Lung (tissue), 12 donors: ENCODE measurements around the gene LSM10. TPM values are rescaled to one million over a fixed set of nuclear protein-coding genes. Genes with fewer than 3 reads are reported as not detected.
A peak's percentile ranks its signal among the peaks of the same experiment; 100 is the strongest.

Source experiments
- ATAC-seq: fragments of 200-7000 bp; cut with Tn5 transposase; one replicate; pipeline ENCODE4 v1.9.1; 2020; ENCODE audit warnings: moderate number of reproducible peaks; ENCODE audit not compliant: insufficient read depth, low FRiP score
- DNase-seq, 3 donors: peaks; one replicate each; pipeline ENCODE4 v3.0.0-alpha.2; 2013 to 2017
- H3K27ac ChIP-seq, 2 donors: one replicate each; pipeline ENCODE4 v1.5.1; 2013; ENCODE audit warnings: mild to moderate bottlenecking in 2 of 2, moderate library complexity in 2 of 2, control low read depth in 1 of 2, inconsistent platforms in 1 of 2, low read depth in 1 of 2, low read length in 1 of 2
- H3K27me3 ChIP-seq, 3 donors: one replicate each; pipeline ENCODE4 v1.5.1; 2013; ENCODE audit warnings: low read length in 2 of 3; ENCODE audit not compliant: control insufficient read depth in 3 of 3, insufficient read depth in 3 of 3
- H3K36me3 ChIP-seq, 4 donors: one replicate each; pipeline ENCODE4 v1.5.1; 2013; ENCODE audit warnings: low read length in 4 of 4, mild to moderate bottlenecking in 1 of 4, moderate library complexity in 1 of 4; ENCODE audit not compliant: control insufficient read depth in 4 of 4, insufficient read depth in 4 of 4
- H3K4me1 ChIP-seq, 5 donors: one replicate each; pipeline ENCODE4 v1.5.1; 2013; ENCODE audit warnings: low read length in 5 of 5, mild to moderate bottlenecking in 2 of 5, moderate library complexity in 1 of 5; ENCODE audit not compliant: control insufficient read depth in 5 of 5, insufficient read depth in 5 of 5
- H3K4me3 ChIP-seq: one replicate; pipeline ENCODE4 v1.5.1; 2013; ENCODE audit warnings: mild to moderate bottlenecking, control low read depth, moderate library complexity
- H3K9ac ChIP-seq, 2 donors: one replicate each; pipeline ENCODE4 v1.5.1; 2013; ENCODE audit warnings: low read length in 2 of 2, control low read depth in 1 of 2; ENCODE audit not compliant: insufficient read depth in 1 of 2
- H3K9me3 ChIP-seq, 4 donors: one replicate each; pipeline ENCODE4 v1.5.1; 2013; ENCODE audit warnings: low read length in 3 of 4, mild to moderate bottlenecking in 1 of 4, moderate library complexity in 1 of 4; ENCODE audit not compliant: control insufficient read depth in 4 of 4, insufficient read depth in 3 of 4
- CTCF ChIP-seq: IDR thresholded peaks from 2 replicates; pipeline ENCODE4 v1.5.1; 2012; ENCODE audit warnings: mild to moderate bottlenecking; ENCODE audit errors: control extremely low read depth, extremely low read depth
- WGBS, 2 donors: extraction: QIAGEN DNeasy Blood & Tissue Kit; methylation state at CpG; one replicate each; pipeline ENCODE4 v1.1.7; 2013; 5-methylcytosine and 5-hydroxymethylcytosine counted together
- polyA plus RNA-seq, 2 donors: library from polyadenylated mRNA; stranded (reverse); fragments of 200-250 nt; gene quantifications; one replicate each; pipeline ENCODE4 v1.2.1, GENCODE V29; 2013
- total RNA-seq, 2 donors: library from RNA; depleted of rRNA in 1 of 2; stranded (reverse); fragments of >200 nt in 1 of 2; gene quantifications; one replicate each; pipeline ENCODE4 v1.2.1, GENCODE V29; 2014 to 2021
- donor health status: control.
- donor health status: control.
- donor health status: Bipolar disorder and iron deficiency.
- donor health status: healthy.
- donor health status: DM: yes; HTN: yes; CAD: no.

The LSM10 gene
- total and polyA plus RNA-seq, 4 donors = 10.7 to 70.6 (median 44.8) TPM

- 82 to 91% methylated on average over 7 of the region's 7 CpGs for WGBS, 2 donors
- H3K4me1 ChIP-seq = peaks cover 0 to 12% (median 3%) of the 10 kb centered on the region in 5 donors
- DNase-seq (no peak), ATAC-seq (no peak)
- peaks cover 0 to 6% (median 0%) of the 10 kb centered on the region in 4 donors for H3K36me3 ChIP-seq
- H3K9me3 ChIP-seq = no peaks in the 10 kb centered on the region
- H3K27me3 ChIP-seq = no peaks in the 10 kb centered on the region
- no peak overlapping the region for H3K9ac ChIP-seq
- no peak for TF ChIP-seq CTCF
- H3K27ac ChIP-seq = peak overlapping the region in 1 of 2 donors; percentile 66
- no peak overlapping the region for H3K4me3 ChIP-seq
Observed at GRCh38 chr1:36398370-36398977, 766 bp upstream of the LSM10 start.

- ATAC-seq = no peak
- 6 to 12% methylated on average over 5 of the region's 5 CpGs for WGBS, 2 donors
Observed at GRCh38 chr1:36397083-36397377, 678 bp downstream of the LSM10 start.

GRCh38 chr1:36396359-36396758, 1.3 kb downstream of the LSM10 start:
- Histone ChIP-seq H3K9me3 (no peaks in the 10 kb centered on the region), H3K4me3 (no peak overlapping the region), H3K27ac (no peak overlapping the region), H3K27me3 (no peaks in the 10 kb centered on the region), H3K9ac (no peak overlapping the region), H3K4me1 (peaks cover 0 to 12% (median 3%) of the 10 kb centered on the region in 5 donors), H3K36me3 (peaks cover 0 to 25% (median 4%) of the 10 kb centered on the region in 4 donors)
- no peak for TF ChIP-seq CTCF
- ATAC-seq (no peak), DNase-seq (no peak)
- WGBS, 2 donors = 90 to 92% methylated on average over 6 of the region's 6 CpGs

More at GRCh38 chr1:36397083-36397377, 678 bp downstream of the LSM10 start:
- TF ChIP-seq CTCF = no peak
- H3K9ac ChIP-seq = peak overlapping the region; percentile 77 to 84
- H3K36me3 ChIP-seq = peaks cover 0 to 21% (median 4%) of the 10 kb centered on the region in 4 donors
- no peaks in the 10 kb centered on the region for H3K9me3 ChIP-seq
- DNase-seq = no peak
- H3K4me1 ChIP-seq = peaks cover 0 to 12% (median 3%) of the 10 kb centered on the region in 5 donors
- H3K27me3 ChIP-seq = no peaks in the 10 kb centered on the region
- H3K4me3 ChIP-seq = peak overlapping the region; percentile 60
- H3K27ac ChIP-seq = peak overlapping the region; percentile 95 to 97

- Histone ChIP-seq H3K4me3 (no peak overlapping the region), H3K4me1 (peaks cover 0 to 12% (median 3%) of the 10 kb centered on the region in 5 donors), H3K9ac (no peak overlapping the region), H3K27ac (no peak overlapping the region), H3K27me3 (no peaks in the 10 kb centered on the region), H3K9me3 (no peaks in the 10 kb centered on the region), H3K36me3 (peaks cover 0 to 32% (median 6%) of the 10 kb centered on the region in 4 donors)
- ATAC-seq = no peak
- 97% methylated on average over 19 of the region's 19 CpGs for WGBS, 2 donors
- no peak for TF ChIP-seq CTCF
- DNase-seq = no peak
Observed at GRCh38 chr1:36393686-36394085, 4.0 kb downstream of the LSM10 start.
